Peyer's patch (tissue), 4 donors: Measurements from ENCODE around the gene UNK. TPM values are rescaled to one million over a fixed set of nuclear protein-coding genes. Genes with fewer than 3 reads are reported as not detected.

ENCODE experiments used
- DNase-seq, 3 donors: peaks; one replicate each; pipeline ENCODE4 v3.0.0-alpha.2; 2017 to 2019
- H3K27ac ChIP-seq, 4 donors: fragments of 200-600 bp; sonication (generic); one replicate each; pipeline ENCODE4 v1.5.1; 2016 to 2019
- H3K27me3 ChIP-seq, 2 donors: fragments of 200-600 bp; sonication (generic); one replicate each; pipeline ENCODE4 v1.5.1; 2019
- H3K36me3 ChIP-seq, 3 donors: fragments of 200-600 bp; sonication (generic); one replicate each; pipeline ENCODE4 v1.5.1; 2016 to 2019
- H3K4me1 ChIP-seq, 4 donors: fragments of 200-600 bp; sonication (generic); one replicate each; pipeline ENCODE4 v1.5.1; 2016 to 2019
- H3K4me3 ChIP-seq, 4 donors: fragments of 200-600 bp; sonication (generic); 1 replicate in 3 of 4; 2 replicates in 1 of 4; pipeline ENCODE4 v1.5.1; 2016 to 2019; ENCODE audit warnings: mild to moderate bottlenecking in 1 of 4
- H3K9me3 ChIP-seq, 4 donors: fragments of 200-600 bp; sonication (generic); one replicate each; pipeline ENCODE4 v1.5.1; 2016 to 2019; ENCODE audit warnings: mild to moderate bottlenecking in 1 of 4
- POLR2A ChIP-seq, 2 donors: fragments of 450-650 bp; IDR thresholded peaks; one replicate each; pipeline ENCODE4 v1.5.1; 2017; ENCODE audit warnings: antibody characterized with exemption in 2 of 2, mild to moderate bottlenecking in 2 of 2, moderate library complexity in 2 of 2
- total RNA-seq, 4 donors: library from RNA; depleted of rRNA; stranded (reverse); fragments of >200 nt; gene quantifications; one replicate each; pipeline ENCODE4 v1.1.0, GENCODE V29; 2016
- TF ChIP-seq, protein P1 (sequence below), 6 experiments: fragments of 450-650 bp in 4 of 6; fragments of 200-600 bp in 2 of 6; sonication (generic) in 1 of 6; IDR thresholded peaks; one replicate each; pipeline ENCODE4 v1.5.1; 2017 to 2019; ENCODE audit warnings: antibody characterized with exemption in 6 of 6, mild to moderate bottlenecking in 3 of 6, moderate library complexity in 1 of 6

The UNK gene
- total RNA-seq, 4 donors from 2014 or later = 18.9 to 108 (median 30.6) TPM

DNA sequence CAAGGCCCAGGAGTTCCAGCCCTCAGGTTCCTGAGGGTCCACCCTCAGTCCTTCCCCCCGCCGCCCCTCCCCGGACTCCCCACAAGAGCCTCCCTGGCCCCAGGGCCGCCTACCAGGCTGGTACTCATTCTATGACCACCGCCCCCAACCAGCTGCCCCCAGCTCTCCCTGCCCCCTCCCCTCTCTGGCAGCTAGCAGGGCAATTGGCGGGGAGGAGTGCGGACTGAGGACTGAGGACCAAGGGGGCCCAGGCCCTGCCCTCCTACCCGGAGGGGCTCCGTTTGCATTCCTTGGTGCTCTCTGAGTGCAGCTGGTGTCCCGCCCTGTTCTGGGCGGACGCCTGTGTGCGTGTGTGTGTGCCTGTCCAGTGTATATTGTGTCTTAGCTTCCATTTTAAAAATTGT lies 40.5 kb downstream of the UNK start:
- Histone ChIP-seq H3K9me3 (no peaks in the 10 kb centered on the region), H3K27ac (no peak overlapping the region), H3K27me3 (no peaks in the 10 kb centered on the region), H3K4me1 (peaks cover 0 to 19% (median 7%) of the 10 kb centered on the region in 4 donors), H3K36me3 (peaks cover 0 to 51% (median 0%) of the 10 kb centered on the region in 3 donors), H3K4me3 (no peak overlapping the region)
- no peak for DNase-seq
- TF ChIP-seq POLR2A (IDR thresholded peaks at IDR 0.05) = no peak
- TF ChIP-seq, protein P1, sequence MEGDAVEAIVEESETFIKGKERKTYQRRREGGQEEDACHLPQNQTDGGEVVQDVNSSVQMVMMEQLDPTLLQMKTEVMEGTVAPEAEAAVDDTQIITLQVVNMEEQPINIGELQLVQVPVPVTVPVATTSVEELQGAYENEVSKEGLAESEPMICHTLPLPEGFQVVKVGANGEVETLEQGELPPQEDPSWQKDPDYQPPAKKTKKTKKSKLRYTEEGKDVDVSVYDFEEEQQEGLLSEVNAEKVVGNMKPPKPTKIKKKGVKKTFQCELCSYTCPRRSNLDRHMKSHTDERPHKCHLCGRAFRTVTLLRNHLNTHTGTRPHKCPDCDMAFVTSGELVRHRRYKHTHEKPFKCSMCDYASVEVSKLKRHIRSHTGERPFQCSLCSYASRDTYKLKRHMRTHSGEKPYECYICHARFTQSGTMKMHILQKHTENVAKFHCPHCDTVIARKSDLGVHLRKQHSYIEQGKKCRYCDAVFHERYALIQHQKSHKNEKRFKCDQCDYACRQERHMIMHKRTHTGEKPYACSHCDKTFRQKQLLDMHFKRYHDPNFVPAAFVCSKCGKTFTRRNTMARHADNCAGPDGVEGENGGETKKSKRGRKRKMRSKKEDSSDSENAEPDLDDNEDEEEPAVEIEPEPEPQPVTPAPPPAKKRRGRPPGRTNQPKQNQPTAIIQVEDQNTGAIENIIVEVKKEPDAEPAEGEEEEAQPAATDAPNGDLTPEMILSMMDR (IDR thresholded peaks at IDR 0.05) = no peak

DNA sequence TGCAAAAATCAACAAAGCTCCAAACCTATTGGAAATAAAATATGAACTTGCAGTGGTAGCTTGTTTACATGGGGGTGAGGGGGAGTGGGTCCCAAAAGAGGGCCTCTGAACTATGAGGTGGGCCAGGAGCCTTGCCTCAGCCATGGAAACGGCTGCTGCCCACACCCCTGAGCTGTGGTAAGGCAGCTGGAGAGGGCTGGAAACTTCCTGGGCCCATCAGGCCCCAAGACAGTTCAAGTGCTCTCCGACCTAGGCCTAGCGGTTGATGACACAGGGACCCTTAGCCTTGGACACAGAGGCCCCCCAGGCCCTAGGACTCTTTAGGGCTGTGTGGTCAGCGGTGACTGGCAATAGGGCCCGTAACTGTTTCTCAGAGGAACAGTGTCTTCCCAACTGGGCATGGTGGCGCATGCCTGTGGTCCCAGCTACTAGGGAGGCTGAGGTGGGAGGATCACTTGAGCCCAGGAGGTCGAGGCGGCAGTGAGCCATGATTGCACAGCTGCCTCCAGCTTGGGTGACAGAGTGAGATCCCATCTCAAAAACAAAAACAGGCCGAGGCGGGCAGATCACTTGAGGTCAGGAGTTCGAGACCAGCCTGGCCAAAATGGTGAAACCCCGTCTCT lies 41.3 kb downstream of the UNK start:
- Histone ChIP-seq H3K9me3 (no peaks in the 10 kb centered on the region), H3K27ac (no peak overlapping the region), H3K27me3 (no peaks in the 10 kb centered on the region), H3K4me1 (peaks cover 0 to 19% (median 7%) of the 10 kb centered on the region in 4 donors), H3K36me3 (peaks cover 0 to 47% (median 0%) of the 10 kb centered on the region in 3 donors), H3K4me3 (no peak overlapping the region)
- TF ChIP-seq POLR2A (IDR thresholded peaks at IDR 0.05) = no peak
- TF ChIP-seq, protein P1 (IDR thresholded peaks at IDR 0.05) = no peak
- DNase-seq = no peak

- no peaks in the 10 kb centered on the region for H3K27me3 ChIP-seq
- peaks cover 0 to 25% (median 7%) of the 10 kb centered on the region in 4 donors for H3K4me1 ChIP-seq
- TF ChIP-seq, protein P1 (IDR thresholded peaks at IDR 0.05) = no peak
- no peak for DNase-seq
- H3K27ac ChIP-seq = peak overlapping the region; percentile 32 to 79 (median 64)
- H3K9me3 ChIP-seq = no peaks in the 10 kb centered on the region
- peaks cover 0 to 43% (median 0%) of the 10 kb centered on the region in 3 donors for H3K36me3 ChIP-seq
- H3K4me3 ChIP-seq = no peak overlapping the region
Measured at GRCh38 chr17:75826561-75827307, 42.1 kb downstream of the UNK start.

GRCh38 chr17:75827308-75828075 lies 42.9 kb downstream of the UNK start:
- H3K36me3 ChIP-seq = peaks cover 0 to 40% (median 0%) of the 10 kb centered on the region in 3 donors
- H3K4me1 ChIP-seq = peaks cover 0 to 22% (median 7%) of the 10 kb centered on the region in 4 donors
- peak; percentile 65 to 76 (median 67) for DNase-seq
- H3K27me3 ChIP-seq = no peaks in the 10 kb centered on the region
- H3K4me3 ChIP-seq = peak overlapping the region; percentile 14 to 41 (median 37)
- H3K27ac ChIP-seq = peak overlapping the region; percentile 32 to 79 (median 64)
- TF ChIP-seq POLR2A (IDR thresholded peaks at IDR 0.05) = no peak
- TF ChIP-seq, protein P1 (IDR thresholded peaks at IDR 0.05) = peak; percentile 58 to 71 (median 64)
- no peaks in the 10 kb centered on the region for H3K9me3 ChIP-seq

DNA sequence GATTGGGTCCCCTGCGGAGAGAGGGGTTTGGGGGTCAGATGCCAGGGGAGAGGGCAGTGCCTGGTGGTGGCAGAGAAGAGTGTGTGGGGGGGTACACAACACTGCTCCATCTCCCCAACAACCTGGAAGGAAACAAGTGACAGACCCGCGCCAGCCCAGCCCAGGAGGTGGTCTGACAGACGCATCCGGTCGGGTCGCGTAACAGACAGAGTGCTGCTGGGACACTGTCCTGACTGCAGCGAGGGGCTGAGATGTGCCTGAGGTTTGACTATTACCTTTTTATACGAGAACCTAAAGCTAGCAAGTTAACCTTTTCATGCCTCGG lies 43.4 kb downstream of the UNK start:
- TF ChIP-seq, protein P1 (IDR thresholded peaks at IDR 0.05) = no peak
- no peak for TF ChIP-seq POLR2A (IDR thresholded peaks at IDR 0.05)
- no peaks in the 10 kb centered on the region for H3K27me3 ChIP-seq
- H3K9me3 ChIP-seq = no peaks in the 10 kb centered on the region
- DNase-seq = peak in 1 of 3 donors; percentile 33
- peak overlapping the region; percentile 32 to 79 (median 64) for H3K27ac ChIP-seq
- peaks cover 0 to 26% (median 9%) of the 10 kb centered on the region in 4 donors for H3K4me1 ChIP-seq
- H3K4me3 ChIP-seq = peak overlapping the region; percentile 14 to 41 (median 37)
- H3K36me3 ChIP-seq = peaks cover 0 to 35% (median 0%) of the 10 kb centered on the region in 3 donors
